Peyer's patch (tissue), 4 donors: ENCODE results near the gene HAGHL.

Experiments used
- POLR2A ChIP-seq, 2 donors: fragments of 450-650 bp; IDR thresholded peaks; one replicate each; pipeline ENCODE4 v1.5.1; 2017; ENCODE audit warnings: antibody characterized with exemption in 2 of 2, mild to moderate bottlenecking in 2 of 2, moderate library complexity in 2 of 2
- TF ChIP-seq, protein P1 (sequence below), 6 experiments: fragments of 450-650 bp in 4 of 6; fragments of 200-600 bp in 2 of 6; sonication (generic) in 1 of 6; IDR thresholded peaks; one replicate each; pipeline ENCODE4 v1.5.1; 2017 to 2019; ENCODE audit warnings: antibody characterized with exemption in 6 of 6, mild to moderate bottlenecking in 3 of 6, moderate library complexity in 1 of 6

DNA sequence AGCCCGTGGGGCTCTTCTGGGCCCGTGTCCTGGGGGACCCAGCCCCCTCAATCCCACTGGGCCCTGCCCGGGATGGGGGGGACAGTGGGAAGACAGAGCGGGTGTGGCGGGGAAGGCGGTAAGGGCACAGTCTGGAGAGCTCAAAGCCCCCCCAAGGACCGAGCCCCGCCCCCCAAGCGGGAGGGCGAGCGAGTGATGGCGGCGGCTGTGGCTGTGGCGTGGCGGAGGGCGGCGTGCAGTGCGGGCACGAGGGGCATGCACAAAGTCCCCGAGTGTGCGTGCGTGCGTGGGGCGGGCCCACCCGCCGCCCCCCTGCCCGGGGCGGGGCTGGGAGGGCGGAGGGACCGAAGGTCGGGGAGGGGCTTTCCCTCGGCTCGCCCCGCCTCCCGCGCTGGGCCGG is 33.1 kb upstream of the HAGHL start:
- TF ChIP-seq, protein P1, sequence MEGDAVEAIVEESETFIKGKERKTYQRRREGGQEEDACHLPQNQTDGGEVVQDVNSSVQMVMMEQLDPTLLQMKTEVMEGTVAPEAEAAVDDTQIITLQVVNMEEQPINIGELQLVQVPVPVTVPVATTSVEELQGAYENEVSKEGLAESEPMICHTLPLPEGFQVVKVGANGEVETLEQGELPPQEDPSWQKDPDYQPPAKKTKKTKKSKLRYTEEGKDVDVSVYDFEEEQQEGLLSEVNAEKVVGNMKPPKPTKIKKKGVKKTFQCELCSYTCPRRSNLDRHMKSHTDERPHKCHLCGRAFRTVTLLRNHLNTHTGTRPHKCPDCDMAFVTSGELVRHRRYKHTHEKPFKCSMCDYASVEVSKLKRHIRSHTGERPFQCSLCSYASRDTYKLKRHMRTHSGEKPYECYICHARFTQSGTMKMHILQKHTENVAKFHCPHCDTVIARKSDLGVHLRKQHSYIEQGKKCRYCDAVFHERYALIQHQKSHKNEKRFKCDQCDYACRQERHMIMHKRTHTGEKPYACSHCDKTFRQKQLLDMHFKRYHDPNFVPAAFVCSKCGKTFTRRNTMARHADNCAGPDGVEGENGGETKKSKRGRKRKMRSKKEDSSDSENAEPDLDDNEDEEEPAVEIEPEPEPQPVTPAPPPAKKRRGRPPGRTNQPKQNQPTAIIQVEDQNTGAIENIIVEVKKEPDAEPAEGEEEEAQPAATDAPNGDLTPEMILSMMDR (IDR thresholded peaks at IDR 0.05): no peak
- no peak for TF ChIP-seq POLR2A (IDR thresholded peaks at IDR 0.05)
